Measurements from ENCODE around the gene WASHC3.

GRCh38 chr12:102107970-102108369 is 46.2 kb upstream of the WASHC3 start:
- no peak for TF ChIP-seq POLR2A (IDR thresholded peaks at IDR 0.05)
- no peak for TF ChIP-seq CTCF (IDR thresholded peaks at IDR 0.05)
